Osteocyte (in vitro differentiated cells): Measurements from ENCODE around the gene NPPA. TPM values are rescaled to one million over a fixed set of nuclear protein-coding genes. Genes with fewer than 3 reads are reported as not detected.

Source experiments
- DNase-seq: peaks from one replicate; pipeline ENCODE4 v3.0.0; 2021; ENCODE audit warnings: mixed read lengths; ENCODE audit not compliant: unreplicated experiment; ENCODE audit errors: extremely low spot score
- H3K27ac Mint-ChIP-seq: one replicate; pipeline ENCODE4 v1.8.0; 2021; ENCODE audit warnings: mild to moderate bottlenecking, mixed read lengths; ENCODE audit not compliant: unreplicated experiment
- H3K27me3 Mint-ChIP-seq: one replicate; pipeline ENCODE4 v1.8.0; 2021; ENCODE audit warnings: mixed read lengths; ENCODE audit not compliant: unreplicated experiment
- H3K36me3 Mint-ChIP-seq: one replicate; pipeline ENCODE4 v1.8.0; 2021; ENCODE audit warnings: mixed read lengths; ENCODE audit not compliant: unreplicated experiment
- H3K4me1 Mint-ChIP-seq: one replicate; pipeline ENCODE4 v1.8.0; 2021; ENCODE audit warnings: mixed read lengths; ENCODE audit not compliant: unreplicated experiment
- H3K4me3 Mint-ChIP-seq: one replicate; pipeline ENCODE4 v1.8.0; 2021; ENCODE audit warnings: mild to moderate bottlenecking, moderate library complexity, mixed read lengths; ENCODE audit not compliant: unreplicated experiment
- H3K9me3 Mint-ChIP-seq: one replicate; pipeline ENCODE4 v1.8.0; 2021; ENCODE audit warnings: mixed read lengths; ENCODE audit not compliant: unreplicated experiment
- total RNA-seq: library from RNA; stranded (reverse); gene quantifications from 2 replicates; pipeline ENCODE4 v1.2.1, GENCODE V29; 2021
- TF ChIP-seq, protein P1 (sequence below): fragments of 200-600 bp; sonication (generic); IDR thresholded peaks from 2 replicates; pipeline ENCODE4 v1.5.0; 2021; ENCODE audit warnings: antibody characterized with exemption, mild to moderate bottlenecking, moderate library complexity

NPPA gene
- total RNA-seq, 1 donor from 2014 or later = not detected

DNA sequence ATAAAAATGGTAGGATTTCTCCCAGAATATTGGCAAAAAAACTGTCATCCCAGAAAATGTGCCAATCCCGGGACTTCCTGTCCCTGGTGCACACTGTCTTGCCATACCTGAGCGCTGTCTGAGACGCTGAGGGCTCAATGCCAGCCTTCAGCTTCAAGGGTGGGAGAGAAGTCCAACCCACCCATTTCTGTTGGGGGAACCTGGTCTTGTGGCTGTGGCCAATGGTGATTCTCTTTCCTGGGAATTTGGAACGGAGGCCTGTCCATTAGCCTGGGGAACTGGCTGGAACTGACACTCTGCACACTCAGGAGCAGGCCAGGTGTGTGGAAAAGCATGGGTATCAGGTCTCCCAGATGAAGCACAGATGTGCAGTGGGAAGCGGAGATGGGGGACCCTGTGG lies 48.5 kb downstream of the NPPA start:
- TF ChIP-seq, protein P1, sequence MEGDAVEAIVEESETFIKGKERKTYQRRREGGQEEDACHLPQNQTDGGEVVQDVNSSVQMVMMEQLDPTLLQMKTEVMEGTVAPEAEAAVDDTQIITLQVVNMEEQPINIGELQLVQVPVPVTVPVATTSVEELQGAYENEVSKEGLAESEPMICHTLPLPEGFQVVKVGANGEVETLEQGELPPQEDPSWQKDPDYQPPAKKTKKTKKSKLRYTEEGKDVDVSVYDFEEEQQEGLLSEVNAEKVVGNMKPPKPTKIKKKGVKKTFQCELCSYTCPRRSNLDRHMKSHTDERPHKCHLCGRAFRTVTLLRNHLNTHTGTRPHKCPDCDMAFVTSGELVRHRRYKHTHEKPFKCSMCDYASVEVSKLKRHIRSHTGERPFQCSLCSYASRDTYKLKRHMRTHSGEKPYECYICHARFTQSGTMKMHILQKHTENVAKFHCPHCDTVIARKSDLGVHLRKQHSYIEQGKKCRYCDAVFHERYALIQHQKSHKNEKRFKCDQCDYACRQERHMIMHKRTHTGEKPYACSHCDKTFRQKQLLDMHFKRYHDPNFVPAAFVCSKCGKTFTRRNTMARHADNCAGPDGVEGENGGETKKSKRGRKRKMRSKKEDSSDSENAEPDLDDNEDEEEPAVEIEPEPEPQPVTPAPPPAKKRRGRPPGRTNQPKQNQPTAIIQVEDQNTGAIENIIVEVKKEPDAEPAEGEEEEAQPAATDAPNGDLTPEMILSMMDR = no peak
- no peaks in the 10 kb centered on the region for H3K9me3 Mint-ChIP-seq
- no peak overlapping the region for H3K4me3 Mint-ChIP-seq
- H3K27ac Mint-ChIP-seq = no peak overlapping the region
- no peaks in the 10 kb centered on the region for H3K27me3 Mint-ChIP-seq
- peaks cover 34% of the 10 kb centered on the region for H3K36me3 Mint-ChIP-seq
- H3K4me1 Mint-ChIP-seq = peaks cover 33% of the 10 kb centered on the region
- no peak for DNase-seq

DNA sequence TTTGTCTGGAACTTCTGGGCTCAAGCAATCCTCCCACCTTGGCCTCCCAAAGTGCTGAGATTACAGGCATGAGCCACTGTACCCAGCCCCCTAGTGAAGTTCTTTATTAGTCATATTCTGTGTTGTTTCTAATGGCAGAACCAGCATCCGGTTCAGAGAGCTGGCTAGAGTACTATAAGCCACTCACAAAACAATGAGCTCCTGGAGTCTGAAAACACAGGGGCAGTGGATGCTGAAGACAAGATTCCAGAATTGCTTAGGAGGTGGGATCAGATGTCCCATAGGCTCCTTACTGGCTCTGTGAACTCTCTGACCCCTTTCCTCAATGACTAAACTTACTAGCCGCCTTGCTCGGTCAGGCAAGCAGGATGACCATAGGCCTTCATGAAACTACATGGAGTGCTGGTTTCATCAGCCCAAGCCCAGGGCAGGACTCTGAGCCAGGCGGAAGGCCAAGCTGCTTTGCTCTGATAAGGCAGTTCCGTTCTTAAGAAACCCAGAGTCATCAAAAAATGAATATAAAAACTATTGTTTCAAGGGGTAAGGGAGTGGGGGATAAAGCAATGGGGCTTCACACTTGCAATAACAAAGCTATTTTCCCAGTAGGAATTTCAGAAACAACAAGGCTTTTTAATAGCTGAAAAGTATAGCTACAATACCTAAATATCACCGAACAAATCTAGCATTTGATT lies 49.9 kb downstream of the NPPA start:
- Mint-ChIP-seq H3K4me1 (peaks cover 20% of the 10 kb centered on the region), H3K9me3 (no peaks in the 10 kb centered on the region), H3K27ac (peak overlapping the region; percentile 31), H3K4me3 (no peak overlapping the region), H3K36me3 (peaks cover 34% of the 10 kb centered on the region), H3K27me3 (no peaks in the 10 kb centered on the region)
- TF ChIP-seq, protein P1 = no peak
- no peak for DNase-seq

DNA sequence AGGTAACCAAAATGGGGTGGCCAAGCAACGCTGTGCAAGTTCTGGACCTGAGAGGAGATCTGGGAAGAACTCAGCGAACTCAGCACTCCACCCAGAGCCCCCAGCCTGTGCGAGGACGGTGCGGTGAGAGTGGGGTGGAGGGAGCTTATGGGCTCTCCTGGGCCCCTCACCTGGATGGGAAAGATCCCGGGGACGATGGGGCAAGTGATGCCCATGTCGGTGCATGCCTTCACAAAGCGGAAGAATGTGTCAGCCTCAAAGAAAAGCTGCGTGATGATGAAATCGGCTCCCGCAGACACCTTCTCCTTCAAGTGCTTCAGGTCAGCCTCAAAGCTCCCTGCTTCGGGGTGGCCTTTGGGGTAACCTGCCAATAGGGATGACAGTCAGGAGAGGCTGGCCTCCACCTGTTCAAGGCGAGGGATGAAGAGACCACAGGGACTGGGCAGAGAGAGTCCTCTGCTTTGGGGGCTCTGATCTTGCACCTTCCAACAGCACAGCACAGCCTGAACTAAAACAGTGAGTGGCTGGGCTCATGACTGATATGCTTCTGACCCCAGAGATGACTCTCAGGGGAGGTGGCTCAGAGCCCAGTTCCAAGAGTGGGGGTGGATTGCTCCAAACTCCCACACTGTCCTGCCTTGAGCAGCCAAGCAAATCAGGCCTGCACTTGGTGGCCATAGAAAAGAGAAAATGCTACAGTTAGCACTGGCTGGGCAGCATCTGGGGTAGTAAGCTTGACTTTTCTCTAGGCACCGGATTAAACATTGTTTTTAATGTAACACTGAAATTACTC lies 51.4 kb downstream of the NPPA start:
- Mint-ChIP-seq H3K4me3 (no peak overlapping the region), H3K36me3 (peaks cover 38% of the 10 kb centered on the region), H3K4me1 (peaks cover 17% of the 10 kb centered on the region), H3K27me3 (no peaks in the 10 kb centered on the region), H3K9me3 (no peaks in the 10 kb centered on the region), H3K27ac (peak overlapping the region; percentile 1)
- no peak for DNase-seq
- TF ChIP-seq, protein P1 = no peak

Other genes starting within 250 kb of the NPPA start
- 1.4 and 2.0 TPM in 2 replicates for gene FBXO2, start 193.4 kb downstream of the NPPA start, total RNA-seq
- 27.7 and 29.6 TPM in 2 replicates for gene FBXO44, start 192.9 kb downstream of the NPPA start, total RNA-seq
- 7.8 and 8.4 TPM in 2 replicates for gene FBXO6, start 183.6 kb downstream of the NPPA start, total RNA-seq
- gene MAD2L2, start 166.6 kb downstream of the NPPA start, total RNA-seq = 48.0 and 50.1 TPM in 2 replicates
- gene DRAXIN, start 156.1 kb downstream of the NPPA start, total RNA-seq = 0.10 and 0.21 TPM in 2 replicates
- gene AGTRAP, start 111.6 kb downstream of the NPPA start, total RNA-seq = 25.4 and 30.4 TPM in 2 replicates
- gene C1orf167, start 85.6 kb downstream of the NPPA start, total RNA-seq = not detected in 2 replicates
- 30.5 and 33.2 TPM in 2 replicates for gene MTHFR, start 41.8 kb downstream of the NPPA start, total RNA-seq
- gene CLCN6, start 41.6 kb downstream of the NPPA start, total RNA-seq = 27.8 and 30.4 TPM in 2 replicates
- gene NPPB, start 11.2 kb upstream of the NPPA start, total RNA-seq = not detected in 2 replicates
- 45.1 and 46.9 TPM in 2 replicates for gene KIAA2013, start 78.6 kb upstream of the NPPA start, total RNA-seq
- 204 and 217 TPM in 2 replicates for gene PLOD1, start 86.9 kb upstream of the NPPA start, total RNA-seq
- gene MFN2, start 132.7 kb upstream of the NPPA start, total RNA-seq = 64.6 and 69.2 TPM in 2 replicates
- 19.8 and 24.0 TPM in 2 replicates for gene MIIP, start 171.7 kb upstream of the NPPA start, total RNA-seq
- gene TNFRSF8, start 215.5 kb upstream of the NPPA start, total RNA-seq = not detected in 2 replicates